HEK293 (cell line): Measurements from ENCODE around the gene TMED4.

Experiments used
- CTCF ChIP-seq: fragments of 450-650 bp; formaldehyde crosslinking; IDR thresholded peaks from 2 replicates; pipeline ENCODE4 v1.5.1; 2016; ENCODE audit warnings: missing biosample characterization, missing genetic modification characterization
- YY1 ChIP-seq: fragments of 450-650 bp; formaldehyde crosslinking; IDR thresholded peaks from 2 replicates; pipeline ENCODE4 v1.5.1; 2018; ENCODE audit warnings: missing biosample characterization, missing genetic modification characterization
- ZBTB10 ChIP-seq: fragments of 450-650 bp; formaldehyde crosslinking; IDR thresholded peaks from 2 replicates; pipeline ENCODE4 v1.5.1; 2016; ENCODE audit warnings: missing biosample characterization, missing genetic modification characterization
- ZBTB21 ChIP-seq: fragments of 450-650 bp; formaldehyde crosslinking; IDR thresholded peaks from 2 replicates; pipeline ENCODE4 v1.5.1; 2017; ENCODE audit warnings: missing biosample characterization, missing genetic modification characterization
- ZNF157 ChIP-seq: fragments of 450-650 bp; formaldehyde crosslinking; IDR thresholded peaks from 2 replicates; pipeline ENCODE4 v1.5.1; 2016; ENCODE audit warnings: missing biosample characterization, missing genetic modification characterization
- ZNF558 ChIP-seq: fragments of 450-650 bp; formaldehyde crosslinking; IDR thresholded peaks from 2 replicates; pipeline ENCODE4 v1.5.1; 2016; ENCODE audit warnings: missing biosample characterization, missing genetic modification characterization
- ZNF830 ChIP-seq: fragments of 450-650 bp; IDR thresholded peaks from 2 replicates; pipeline ENCODE4 v1.5.0; 2018; ENCODE audit warnings: missing biosample characterization, missing genetic modification characterization, low read depth, mild to moderate bottlenecking, moderate library complexity
- ZSCAN18 ChIP-seq: fragments of 450-650 bp; formaldehyde crosslinking; IDR thresholded peaks from 2 replicates; pipeline ENCODE4 v1.5.1; 2016; ENCODE audit warnings: missing biosample characterization, missing genetic modification characterization

GRCh38 chr7:44622342-44623151, 40.5 kb upstream of the TMED4 start:
- TF ChIP-seq CTCF (no peak), ZNF558 (no peak), YY1 (no peak), ZNF157 (tag by site-specific recombination) (no peak), ZBTB21 (tag by site-specific recombination) (no peak), ZBTB10 (no peak), ZNF830 (no peak), ZSCAN18 (tag by site-specific recombination) (no peak)
